ENCODE measurements around the gene CBR4.

GRCh38 chr4:168995537-168996295, 14.3 kb downstream of the CBR4 start:
- peak; percentile 66 for TF ChIP-seq CTCF (conservative IDR thresholded peaks at IDR 0.05; ENCODE audit: low read depth, low read length)
- TF ChIP-seq EZH2 (IDR thresholded peaks at IDR 0.05; ENCODE audit: low read length, unreplicated experiment): no peak
- TF ChIP-seq EZH2phosphoT487 (IDR thresholded peaks at IDR 0.05; ENCODE audit: borderline replicate concordance, low read length): no peak

Measured in PC-3 (cell line).